HG02623 (cell line): ENCODE results near the gene MS4A7.

ENCODE experiments used
- ATAC-seq: cut with Tn5 transposase; IDR thresholded peaks from one replicate; pipeline ENCODE4 v1.9.1; 2021; ENCODE audit warnings: moderate library complexity; ENCODE audit not compliant: unreplicated experiment

The MS4A7 gene

DNA sequence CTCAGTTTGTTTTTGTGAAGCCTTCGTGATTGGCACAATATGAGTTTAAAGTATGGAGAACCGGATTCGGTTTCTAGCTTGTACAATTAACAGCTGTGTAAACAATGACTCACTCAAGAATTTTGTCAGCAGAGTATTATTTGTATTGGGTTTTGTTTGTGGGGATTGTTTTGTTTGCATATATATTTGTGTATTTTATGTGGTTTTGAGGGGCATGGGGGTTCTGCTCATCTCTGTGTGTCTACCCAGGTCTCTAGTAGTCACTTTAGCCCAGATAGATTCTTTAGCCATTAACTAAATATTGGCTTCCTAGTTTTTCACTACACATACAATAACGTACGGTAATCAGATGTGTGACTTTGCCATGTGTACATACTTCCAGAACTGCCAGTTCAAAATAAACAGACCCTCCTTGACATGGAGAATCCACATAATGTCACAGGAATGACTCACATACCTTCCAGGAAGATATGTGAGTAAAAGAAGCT is 7.5 kb upstream of the MS4A7 start:
- no peak for ATAC-seq

DNA sequence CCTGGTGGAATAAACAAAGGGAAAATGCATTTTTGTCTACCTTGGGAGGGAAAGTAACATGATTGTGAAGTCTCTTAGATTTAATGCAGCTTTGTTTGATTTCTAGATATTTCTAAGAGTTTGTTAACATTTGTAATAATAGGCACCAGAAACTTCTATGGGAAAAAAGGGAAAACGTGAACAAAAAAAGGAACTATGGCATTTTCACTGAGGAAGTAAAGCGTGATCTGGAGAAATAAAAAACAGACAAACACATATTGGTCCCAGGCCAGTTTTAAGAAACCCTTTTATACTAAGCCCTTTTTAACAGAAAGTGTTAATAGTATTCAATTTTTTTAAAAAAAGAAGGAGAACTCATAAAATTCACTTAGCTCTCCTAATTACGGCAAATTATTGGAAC is 6.9 kb upstream of the MS4A7 start:
- no peak for ATAC-seq

DNA sequence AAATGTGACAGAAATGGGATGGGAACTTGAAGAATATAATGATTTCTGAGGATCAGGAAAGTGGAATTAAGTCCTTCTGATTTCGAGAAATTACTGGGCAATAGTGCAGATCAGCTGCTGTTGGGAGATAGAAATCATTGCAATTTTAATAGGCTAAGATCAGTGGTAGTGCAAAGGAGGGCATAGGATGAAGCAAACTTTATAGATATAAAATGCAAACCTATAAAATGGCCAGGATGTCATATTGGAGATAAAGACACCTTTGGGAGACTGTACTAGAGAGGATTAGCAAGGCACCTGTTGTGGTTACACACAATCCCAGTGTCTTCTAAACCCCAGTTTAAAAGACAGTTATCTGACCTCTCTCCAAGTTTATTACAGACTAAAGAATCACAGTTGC is 6.5 kb upstream of the MS4A7 start:
- no peak for ATAC-seq

DNA sequence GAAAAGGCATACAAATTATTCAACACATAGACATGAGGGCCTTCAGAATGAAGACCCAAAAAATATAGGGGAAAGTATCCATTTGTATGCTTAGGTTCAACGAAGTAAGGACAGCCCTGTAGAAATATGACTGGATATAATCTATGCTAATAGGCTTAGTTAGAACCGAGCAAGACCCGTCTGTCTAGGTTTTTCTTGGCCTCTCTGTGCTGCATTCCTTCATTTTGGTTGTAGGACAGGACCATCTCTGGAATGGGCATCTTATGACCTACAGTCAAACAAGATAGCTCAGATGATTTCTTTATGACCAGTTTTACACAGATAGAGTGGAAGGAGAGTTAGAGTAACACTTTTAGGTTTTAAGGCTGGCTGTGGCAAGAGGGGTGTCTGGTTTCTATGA is 5.6 kb upstream of the MS4A7 start:
- ATAC-seq: no peak

DNA sequence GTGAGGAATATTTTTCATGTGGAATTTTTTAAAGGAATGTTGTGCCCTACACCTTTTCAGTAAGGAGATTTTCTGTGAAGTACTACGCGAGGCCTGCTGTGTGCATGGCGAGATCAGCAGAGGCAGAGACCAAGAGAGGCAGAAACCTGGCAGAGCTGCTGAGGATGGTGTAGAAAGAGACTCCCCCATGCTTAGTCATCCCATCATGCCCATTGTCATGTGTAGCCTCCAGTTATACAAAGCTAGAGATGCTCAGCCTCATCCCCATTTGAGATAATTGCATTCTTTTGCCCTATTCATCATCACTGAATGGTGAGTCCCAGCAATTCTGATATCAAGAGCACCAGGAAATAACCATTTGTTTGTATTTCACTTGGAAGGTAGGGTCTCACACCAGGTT is 3.0 kb upstream of the MS4A7 start:
- no peak for ATAC-seq

DNA sequence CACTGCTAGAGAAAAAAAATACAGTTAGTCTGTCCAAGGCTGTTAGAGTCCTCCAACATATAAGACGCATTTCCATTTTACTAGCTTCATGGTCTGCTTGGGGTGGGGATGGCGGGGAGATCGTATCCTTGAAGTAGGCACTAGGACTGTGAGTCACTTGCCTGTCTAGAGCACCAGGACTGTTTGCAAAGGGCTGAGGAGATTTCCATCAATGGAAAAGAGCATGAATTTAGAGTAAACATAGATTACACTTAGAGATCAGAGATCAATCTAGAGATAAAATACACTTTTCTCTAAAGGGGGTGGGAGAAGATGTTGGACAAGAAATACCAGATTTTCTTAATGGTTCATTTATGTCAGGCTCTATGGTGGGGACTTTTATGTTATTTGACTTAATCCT is 1.7 kb upstream of the MS4A7 start:
- ATAC-seq: no peak

DNA sequence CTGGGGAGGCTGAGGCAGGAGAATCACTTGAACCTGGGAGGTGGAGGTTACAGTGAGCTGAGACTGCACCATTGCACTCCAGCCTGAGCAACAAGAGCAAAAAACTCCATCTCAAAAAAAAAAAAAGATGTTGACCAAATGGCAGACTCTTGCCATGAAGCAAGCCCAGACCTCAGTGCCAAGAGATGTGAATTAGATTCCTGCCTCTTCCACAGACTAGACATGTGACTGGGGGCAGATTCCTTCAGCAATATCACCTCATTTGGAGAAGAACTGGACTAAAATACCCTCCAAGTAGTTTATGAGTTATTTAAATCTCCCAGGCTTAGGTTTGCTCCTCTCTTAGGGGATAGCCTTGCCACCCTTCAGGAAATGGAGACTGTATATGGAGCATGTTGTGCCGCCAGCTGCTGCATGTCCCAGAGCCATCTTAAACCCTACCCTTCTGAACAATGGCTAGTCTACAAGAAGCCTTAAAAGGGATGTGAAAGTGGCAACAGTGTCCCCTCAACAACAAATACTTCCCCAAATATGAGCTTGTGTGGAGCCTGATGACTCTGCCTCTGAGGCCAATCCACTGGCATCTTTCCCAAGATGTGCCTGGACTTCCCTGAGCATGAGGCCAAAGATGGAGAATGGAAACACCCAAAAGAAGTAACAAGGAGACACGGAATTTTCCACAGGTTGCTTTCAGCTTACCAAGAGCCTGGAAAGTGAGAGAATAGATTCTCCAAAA is 763 bp upstream of the MS4A7 start:
- peak; percentile 55 for ATAC-seq

DNA sequence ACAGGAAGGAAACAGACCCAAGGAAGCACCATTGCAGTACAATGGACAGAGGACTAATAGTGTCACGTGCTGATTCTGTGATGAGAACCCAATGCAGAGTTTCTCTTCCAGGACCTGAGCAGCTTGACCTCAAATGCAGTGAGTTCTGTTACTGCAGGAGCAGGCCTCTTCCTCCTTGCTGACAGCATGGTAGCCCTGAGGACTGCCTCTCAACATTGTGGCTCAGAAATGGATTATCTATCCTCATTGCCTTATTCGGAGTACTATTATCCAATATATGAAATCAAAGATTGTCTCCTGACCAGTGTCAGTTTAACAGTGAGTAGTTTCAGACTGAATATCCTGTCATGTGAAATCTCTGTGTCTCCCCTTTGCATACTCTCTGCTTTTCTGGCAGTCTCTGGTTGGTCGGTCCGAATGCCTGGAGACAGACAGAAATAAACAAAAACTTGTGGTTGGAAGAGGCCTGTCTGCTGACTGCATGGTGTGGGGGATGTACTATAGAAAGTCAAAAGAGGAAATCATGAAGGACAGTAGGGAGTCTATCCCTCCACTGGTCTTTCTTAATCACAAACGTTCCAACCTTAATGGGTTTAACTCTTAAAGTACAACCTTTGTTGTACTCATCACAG is 11.1 kb downstream of the MS4A7 start:
- peak; percentile 90 for ATAC-seq

DNA sequence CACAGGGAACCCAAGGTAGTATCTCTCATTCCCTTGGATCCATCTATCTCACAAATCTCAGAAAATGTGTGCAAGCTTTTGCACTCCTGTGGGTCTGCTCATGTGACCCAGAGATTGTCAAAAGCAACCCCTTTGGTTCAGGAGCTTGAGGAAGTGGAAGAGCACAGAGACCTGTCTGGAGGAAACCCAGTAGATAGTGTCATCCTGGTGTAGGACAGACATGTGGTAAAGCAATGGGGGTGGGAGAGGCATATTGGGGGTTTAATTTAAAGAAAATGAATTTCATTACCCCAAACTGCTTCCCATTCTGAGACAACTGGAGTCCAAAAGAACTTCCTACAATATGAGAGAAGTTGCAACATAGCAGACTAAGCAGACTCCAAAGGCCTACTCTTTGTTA is 12.1 kb downstream of the MS4A7 start:
- no peak for ATAC-seq

DNA sequence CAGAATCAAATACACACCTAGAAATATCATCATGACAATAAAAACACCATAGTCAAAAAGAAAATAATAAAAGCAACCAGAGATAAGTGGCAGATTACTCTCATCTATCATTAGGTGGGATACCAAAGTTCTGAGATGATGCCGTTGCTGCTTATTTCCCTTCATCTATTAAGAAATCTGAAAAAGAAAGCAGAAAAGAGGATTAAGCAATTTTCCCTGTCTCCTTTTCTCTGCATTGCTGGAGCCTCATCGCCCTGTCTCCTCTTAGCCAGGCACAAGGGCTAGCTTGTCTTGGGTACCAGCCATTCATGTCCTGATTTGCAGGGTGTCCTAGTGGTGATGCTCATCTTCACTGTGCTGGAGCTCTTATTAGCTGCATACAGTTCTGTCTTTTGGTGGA is 14.0 kb downstream of the MS4A7 start:
- no peak for ATAC-seq

DNA sequence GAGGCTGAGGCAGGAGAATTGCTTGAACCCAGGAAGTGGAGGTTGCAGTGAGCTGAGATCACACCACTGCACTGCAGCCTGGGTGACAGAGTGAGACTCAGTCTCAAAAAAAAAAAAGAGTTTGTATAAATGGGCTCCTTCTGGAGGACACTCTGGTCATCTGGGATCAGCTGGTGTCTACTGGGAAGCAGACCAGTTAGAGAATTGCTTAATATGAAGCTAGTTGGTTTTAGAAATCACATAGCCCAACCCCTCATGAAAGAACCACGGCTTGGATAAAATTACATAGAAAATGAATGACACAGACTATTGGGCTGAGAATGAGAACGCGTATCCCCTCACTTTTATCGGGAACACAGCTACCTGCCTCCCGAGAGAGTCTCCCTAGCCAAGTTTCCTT is 14.7 kb downstream of the MS4A7 start:
- no peak for ATAC-seq

DNA sequence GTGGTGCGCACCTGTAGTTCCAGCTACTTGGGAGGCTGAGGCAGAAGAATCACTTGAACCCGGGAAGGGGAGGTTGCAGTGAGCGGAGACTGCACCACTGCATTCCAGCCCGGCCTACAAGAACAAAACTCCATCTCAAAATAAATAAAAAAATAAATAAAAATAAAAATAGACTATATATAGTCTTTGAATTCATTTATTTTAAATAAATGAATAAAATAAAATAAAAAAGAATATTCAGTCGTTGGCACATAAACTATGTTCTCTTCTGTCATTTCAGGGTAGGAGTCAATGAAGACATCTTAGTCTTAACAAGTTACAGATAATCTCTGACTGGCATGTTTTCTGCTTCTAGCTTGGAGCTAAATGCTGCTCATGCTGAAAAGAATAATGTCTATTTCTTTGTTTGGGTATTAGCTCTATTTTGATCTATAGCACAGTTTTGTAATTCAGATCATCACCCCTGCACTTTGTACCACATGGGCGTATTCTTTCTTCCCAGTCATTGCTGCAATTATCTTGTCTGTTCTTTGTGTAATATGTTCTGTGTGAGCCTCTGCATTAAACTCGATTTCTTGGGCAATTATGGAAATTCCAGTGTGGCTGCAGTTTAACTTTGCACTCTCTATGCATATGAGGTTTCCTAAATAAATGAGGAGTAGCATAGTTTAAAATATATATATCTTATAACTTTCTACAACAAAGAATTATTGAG is 16.5 kb downstream of the MS4A7 start:
- ATAC-seq: no peak

DNA sequence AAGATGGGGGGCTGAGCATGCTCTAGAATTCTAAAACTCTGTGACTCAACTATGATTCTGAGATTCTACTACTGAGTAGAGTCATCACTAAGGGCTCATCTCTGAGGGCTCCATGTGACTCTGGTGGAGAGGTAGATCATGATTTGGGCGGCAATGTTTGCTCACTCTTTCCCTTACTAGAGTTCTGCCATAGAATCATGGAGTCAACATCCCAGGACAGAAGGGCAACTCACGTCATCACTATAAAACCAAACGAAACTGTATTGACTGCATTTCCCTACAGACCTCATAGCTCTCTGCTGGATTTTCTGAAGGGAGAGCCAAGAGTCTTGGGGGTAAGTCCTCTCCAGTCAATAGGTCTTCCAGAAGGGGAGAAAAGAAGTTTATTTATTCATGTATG is 18.1 kb downstream of the MS4A7 start, which contains the start of gene MS4A14:
Gene MS4A14 (plus strand): TSS at position 78 of the 400 bp plus-strand sequence. CDS start 120 bp downstream, at position 198.
- ATAC-seq: no peak

DNA sequence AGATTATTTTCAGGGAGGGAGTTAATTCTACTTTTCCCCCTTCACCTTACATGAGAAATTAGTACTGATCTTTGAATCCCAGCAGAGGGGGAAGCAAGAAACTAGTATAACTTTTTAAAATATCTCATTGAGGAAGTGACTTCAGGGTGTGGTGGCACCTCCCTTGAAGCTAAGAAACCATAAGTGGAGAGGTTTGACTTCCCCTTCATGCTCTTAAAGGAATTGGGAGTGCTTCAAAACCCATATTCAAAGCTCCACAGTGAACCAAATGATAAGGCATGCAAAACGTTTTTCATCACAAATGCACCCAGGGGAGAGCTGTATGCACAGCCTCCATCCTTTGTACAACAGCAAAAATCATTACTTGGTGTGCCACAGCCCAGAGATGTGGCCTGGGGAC is 18.5 kb downstream of the MS4A7 start:
- peak; percentile 64 for ATAC-seq

DNA sequence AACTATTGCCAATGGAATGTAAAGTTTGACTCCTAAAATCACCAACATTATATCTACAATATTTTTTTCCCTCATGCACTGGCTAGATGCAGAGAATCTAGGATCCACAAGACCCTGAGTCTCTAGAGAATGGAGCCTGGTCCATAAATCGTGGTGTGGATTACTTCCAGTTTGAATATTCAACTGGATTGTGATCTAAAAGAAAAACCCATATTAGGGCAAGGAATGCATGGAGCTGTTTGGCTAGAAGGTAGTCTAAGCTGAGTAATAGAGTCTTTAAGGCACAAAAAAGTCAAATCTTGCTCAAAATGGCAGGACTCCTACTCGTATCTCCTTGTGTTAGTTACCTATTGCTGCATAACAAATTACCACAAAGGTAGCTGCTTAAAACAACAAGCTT is 41.7 kb downstream of the MS4A7 start:
- no peak for ATAC-seq

DNA sequence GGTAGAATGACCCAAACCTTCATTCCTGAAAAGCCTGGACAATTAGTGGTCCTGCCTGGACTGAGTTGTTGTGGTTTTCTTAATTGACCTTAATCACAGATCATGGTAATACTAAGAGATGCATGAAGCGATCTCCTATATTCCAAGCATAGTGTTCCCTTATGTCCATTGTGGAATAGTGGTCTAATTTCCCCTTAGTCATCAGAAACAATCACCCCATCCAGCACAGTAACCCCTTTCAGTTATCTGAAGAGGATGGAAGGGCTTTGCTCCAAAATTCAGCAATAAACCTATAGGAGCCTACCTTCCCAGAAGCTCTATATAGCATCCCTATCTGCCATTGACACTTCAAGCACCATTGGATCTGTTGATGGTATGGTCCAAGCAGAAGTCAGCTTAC is 44.3 kb downstream of the MS4A7 start:
- no peak for ATAC-seq

DNA sequence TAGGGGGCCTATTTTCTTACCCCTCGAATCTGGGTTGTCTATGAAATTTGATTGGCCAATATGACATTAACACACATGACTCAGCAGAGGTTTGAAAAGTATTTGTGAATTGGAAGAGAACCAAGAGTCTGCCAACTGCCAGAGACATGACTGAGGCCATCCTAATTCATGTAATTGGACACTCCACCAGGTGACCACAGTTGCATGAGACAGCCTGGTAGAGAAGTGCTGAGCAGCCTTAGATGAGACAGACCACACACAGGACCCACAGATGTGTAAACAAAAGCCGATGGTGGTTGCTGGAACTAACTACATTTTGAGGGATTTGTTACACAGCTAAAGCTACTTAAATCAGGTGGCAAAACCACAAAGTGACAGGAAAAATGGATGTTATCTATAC is 50.2 kb downstream of the MS4A7 start:
- ATAC-seq: no peak

DNA sequence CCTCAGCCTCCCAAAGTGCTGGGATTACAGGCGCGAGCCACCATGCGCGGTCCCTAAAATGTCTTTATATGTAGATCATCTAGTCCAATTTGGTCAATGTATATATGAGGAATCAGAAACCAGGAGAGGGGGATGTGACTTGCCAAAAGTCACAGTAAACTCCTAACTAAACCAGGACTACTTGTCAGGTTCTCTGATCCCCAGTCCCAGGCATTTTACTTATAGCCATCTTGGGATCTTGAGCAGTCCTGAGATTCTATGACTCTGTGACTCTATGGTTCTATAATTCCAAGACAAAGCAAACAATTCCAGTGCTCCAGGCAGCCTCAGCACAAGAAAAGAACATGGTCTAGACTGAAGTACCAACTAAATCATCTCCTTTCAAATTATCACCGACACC is 50.9 kb downstream of the MS4A7 start, which contains the start of gene MS4A5:
Gene MS4A5 (plus strand): TSS at position 301 of the 400 bp plus-strand sequence. CDS start 103 bp downstream, outside the sequence.
- no peak for ATAC-seq

DNA sequence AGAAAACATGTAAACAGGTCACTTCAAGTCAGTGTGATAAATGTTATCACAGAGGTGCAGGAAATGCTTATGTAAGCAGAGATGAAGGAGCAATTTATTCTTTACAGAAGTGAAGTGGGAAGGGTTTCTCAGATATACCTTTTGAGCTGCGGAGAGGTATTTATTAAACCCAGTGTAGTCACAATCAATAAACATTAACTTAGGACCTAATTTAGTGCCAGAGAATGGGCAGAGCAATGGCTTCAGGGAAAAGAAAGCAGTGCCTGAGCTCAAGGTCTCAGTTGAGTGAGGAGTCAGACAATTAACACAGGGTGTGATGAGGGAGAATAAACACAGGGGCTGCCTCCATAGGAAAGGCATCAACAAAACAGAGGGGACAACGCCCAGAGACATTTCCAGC is 52.9 kb downstream of the MS4A7 start:
- no peak for ATAC-seq

DNA sequence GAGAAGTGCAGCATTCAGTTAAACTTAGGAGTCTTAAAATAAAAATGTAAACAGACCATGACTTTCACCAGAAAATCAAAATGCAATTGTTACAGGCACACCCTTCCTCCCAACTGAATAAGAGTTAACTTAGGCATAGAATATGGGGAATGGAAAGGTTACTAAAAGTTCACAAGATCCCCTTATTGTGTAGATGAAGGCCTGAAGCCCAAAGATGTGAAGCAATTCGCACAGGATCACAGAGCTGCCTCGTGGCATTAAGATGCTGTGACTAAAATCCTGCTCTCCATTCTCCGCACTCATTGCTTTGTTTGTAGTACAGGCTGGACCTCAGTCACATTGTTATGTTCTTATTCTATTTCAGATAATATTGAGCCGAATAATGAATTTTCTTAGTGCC is 55.1 kb downstream of the MS4A7 start:
- ATAC-seq: no peak
